ENCODE data around the gene RBM15.

RBM15 gene

DNA sequence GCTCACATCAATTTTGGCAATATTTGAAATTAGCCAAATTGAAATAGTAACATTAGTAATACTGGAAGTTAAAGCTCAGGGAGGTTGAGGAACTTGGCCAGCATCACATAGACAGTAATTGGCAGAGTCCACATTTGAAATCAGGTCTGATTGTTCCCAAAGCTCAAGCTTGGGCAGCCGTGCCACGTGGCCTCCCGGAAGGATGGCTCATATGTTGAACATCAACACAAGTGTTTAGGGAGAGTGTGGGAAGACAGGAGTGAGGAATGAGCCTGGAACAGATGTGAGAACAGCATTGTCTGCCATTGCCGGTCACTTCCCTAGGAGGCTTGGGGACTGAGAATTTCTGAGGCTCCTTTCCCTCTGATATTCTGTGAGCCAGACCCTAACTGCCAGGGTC is 40.2 kb upstream of the RBM15 start:
- H3K4me3 ChIP-seq (ENCODE audit: low read depth, low read length), result no peak overlapping the region
- TF ChIP-seq, protein P1, sequence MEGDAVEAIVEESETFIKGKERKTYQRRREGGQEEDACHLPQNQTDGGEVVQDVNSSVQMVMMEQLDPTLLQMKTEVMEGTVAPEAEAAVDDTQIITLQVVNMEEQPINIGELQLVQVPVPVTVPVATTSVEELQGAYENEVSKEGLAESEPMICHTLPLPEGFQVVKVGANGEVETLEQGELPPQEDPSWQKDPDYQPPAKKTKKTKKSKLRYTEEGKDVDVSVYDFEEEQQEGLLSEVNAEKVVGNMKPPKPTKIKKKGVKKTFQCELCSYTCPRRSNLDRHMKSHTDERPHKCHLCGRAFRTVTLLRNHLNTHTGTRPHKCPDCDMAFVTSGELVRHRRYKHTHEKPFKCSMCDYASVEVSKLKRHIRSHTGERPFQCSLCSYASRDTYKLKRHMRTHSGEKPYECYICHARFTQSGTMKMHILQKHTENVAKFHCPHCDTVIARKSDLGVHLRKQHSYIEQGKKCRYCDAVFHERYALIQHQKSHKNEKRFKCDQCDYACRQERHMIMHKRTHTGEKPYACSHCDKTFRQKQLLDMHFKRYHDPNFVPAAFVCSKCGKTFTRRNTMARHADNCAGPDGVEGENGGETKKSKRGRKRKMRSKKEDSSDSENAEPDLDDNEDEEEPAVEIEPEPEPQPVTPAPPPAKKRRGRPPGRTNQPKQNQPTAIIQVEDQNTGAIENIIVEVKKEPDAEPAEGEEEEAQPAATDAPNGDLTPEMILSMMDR (IDR thresholded peaks at IDR 0.05; ENCODE audit: insufficient read depth, low read length, missing control alignments), result no peak
- no peak for DNase-seq (ENCODE audit: low read depth, low spot score)
- ChIA-PET POLR2A (no interaction called here), CTCF (interaction anchor here (0.9 to 26.1 kb wide), 5 partner anchors 9 to 101 kb away, joined by 4 to 1192 read pairs (median 15); partner anchors contain the start of gene KCNC4)

DNA sequence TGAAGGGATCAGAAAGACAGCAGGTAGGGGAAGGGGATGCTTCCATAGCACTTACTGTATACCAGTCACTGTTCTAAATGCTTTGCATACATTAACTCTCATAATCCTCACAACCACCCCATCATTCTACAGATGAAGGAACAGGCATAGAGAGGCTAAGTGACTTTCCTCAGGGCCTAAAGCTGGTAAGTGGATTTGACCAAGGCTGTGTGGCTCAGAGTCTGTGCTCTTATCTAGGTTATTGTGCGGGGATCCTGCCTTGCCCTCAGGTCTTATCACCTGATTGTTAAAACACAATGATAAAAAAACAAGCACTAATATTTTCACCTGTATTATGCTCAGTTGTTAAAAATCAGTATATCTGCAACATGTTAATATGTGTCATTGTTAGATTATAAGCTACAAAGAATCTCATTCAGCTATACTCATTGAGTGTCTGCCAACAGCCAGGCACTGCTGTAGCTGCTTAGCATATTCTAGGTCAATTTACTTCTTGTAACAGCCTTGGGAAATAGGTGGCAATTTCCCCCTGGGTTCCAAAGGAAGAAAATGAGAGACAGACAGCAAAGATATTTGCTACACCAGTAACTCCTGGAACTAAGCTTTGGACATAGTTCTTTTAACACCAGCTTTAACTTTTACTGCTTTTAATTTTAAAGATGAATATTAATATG is 38.6 kb upstream of the RBM15 start:
- ChIA-PET POLR2A (no interaction called here), CTCF (interaction anchor here (1.0 to 26.1 kb wide), 6 partner anchors 10 to 160 kb away, joined by 3 to 1192 read pairs (median 8); partner anchors contain the start of gene KCNC4)
- TF ChIP-seq, protein P1 (IDR thresholded peaks at IDR 0.05; ENCODE audit: insufficient read depth, low read length, missing control alignments), result no peak
- no peak overlapping the region for H3K4me3 ChIP-seq (ENCODE audit: low read depth, low read length)
- no peak for DNase-seq (ENCODE audit: low read depth, low spot score)

DNA sequence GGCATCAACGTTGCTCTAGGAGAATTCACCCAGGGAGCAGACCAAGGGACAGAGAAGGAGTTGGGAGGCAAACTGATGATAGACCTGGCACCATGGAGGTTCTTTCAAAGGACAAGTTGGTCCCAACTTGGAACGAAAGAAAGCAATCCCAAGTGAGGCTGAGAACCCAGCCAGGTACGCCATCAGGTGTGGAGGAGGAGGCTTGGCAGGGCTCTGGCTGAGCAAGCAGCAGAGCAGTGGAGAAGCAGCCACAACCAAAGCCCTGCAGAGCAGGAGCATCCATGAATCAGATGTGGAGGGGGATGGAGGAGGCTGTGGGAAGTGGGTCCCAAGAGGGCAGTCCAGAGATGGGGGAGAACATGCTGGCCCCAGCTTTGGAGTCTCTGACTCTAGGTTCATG is 36.3 kb upstream of the RBM15 start:
- H3K4me3 ChIP-seq (ENCODE audit: low read depth, low read length), result no peak overlapping the region
- CTCF ChIA-PET, result interaction anchor here (1.0 to 26.1 kb wide), 4 partner anchors 9 to 105 kb away, joined by 3 to 1192 read pairs (median 422); partner anchors contain the start of gene KCNC4
- POLR2A ChIA-PET, result no interaction called here
- DNase-seq (ENCODE audit: low read depth, low spot score), result no peak
- TF ChIP-seq, protein P1 (IDR thresholded peaks at IDR 0.05; ENCODE audit: insufficient read depth, low read length, missing control alignments), result no peak

DNA sequence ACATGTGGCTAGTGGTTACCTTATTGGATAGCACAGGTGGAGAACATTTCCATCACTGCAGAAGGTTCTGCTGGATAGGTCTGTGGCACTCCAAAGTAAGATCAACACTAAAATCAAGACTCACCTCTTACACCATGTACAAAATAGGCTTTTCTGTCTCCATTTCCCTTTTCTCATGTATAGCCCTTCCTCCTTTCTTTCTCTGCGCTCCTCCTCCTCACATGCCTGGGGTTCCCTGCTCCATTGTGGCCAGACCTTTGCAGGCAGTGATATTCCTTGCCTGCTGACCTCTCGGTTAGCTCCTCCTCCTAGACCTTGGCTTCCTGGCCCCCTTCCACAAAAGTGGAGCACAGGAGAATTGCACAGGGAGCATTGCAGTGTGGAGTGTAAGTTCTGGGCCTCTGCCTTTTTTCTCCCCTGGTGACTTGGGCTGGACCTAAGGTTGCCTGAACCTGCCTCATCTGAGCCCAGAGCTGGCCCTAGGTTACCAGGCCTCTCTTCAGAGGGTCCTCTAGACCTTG is 33.2 kb upstream of the RBM15 start:
- ChIA-PET CTCF (interaction anchor here (1.0 to 26.1 kb wide), 4 partner anchors 14 to 108 kb away, joined by 3 to 1192 read pairs (median 416); partner anchors contain the start of gene KCNC4), POLR2A (no interaction called here)
- TF ChIP-seq, protein P1 (IDR thresholded peaks at IDR 0.05; ENCODE audit: insufficient read depth, low read length, missing control alignments), result no peak
- no peak for DNase-seq (ENCODE audit: low read depth, low spot score)
- H3K4me3 ChIP-seq (ENCODE audit: low read depth, low read length), result no peak overlapping the region

DNA sequence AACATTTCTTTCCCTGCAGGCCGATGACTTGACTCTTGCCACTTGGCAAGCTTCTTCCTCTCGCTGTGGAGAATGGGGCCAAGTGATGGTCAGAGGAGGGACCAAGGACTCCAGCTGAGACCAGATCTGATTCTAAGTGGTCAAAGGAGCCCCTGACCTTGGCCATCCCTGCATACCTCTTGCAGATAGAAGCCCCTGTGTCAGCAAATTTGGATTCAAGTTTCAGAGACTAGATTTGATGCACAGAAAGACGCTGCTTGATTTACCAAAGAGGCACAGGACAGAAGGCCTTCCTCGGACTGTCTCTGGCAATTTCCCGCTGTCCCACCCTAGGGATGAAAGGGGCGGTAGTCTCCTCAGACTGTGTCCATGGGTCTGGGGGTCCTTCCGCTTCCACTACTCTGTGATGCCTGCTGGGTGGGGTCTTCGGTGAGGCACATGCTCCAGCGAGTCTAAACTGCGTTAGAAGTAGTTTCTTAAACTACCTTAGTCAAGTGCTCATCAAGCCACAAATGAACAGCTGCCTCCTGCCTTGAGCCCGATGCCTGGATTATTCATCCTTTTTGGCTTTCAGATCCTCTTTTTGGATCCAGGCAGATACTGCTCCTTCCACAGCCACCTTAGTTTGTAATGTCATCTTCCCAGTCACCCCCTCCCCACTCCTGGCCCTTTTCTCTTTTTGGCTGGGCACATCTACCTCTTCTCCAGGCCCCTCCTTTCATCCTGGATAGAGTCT is 31.8 kb upstream of the RBM15 start:
- H3K4me3 ChIP-seq (ENCODE audit: low read depth, low read length), result no peak overlapping the region
- CTCF ChIA-PET, result interaction anchor here (0.8 to 26.1 kb wide), 7 partner anchors 8 to 254 kb away, joined by 3 to 1192 read pairs (median 5); partner anchors contain the start of gene KCNC4
- no peak for DNase-seq (ENCODE audit: low read depth, low spot score)
- POLR2A ChIA-PET, result interaction anchor here (1.2 kb wide), 1 partner anchor 100 kb away, joined by 4 read pairs; no protein-coding TSS in a partner anchor
- TF ChIP-seq, protein P1 (IDR thresholded peaks at IDR 0.05; ENCODE audit: insufficient read depth, low read length, missing control alignments), result no peak
